Fibroblast of lung (primary cell): Measurements from ENCODE around the gene SYTL4. TPM values are rescaled to one million over a fixed set of nuclear protein-coding genes. Genes with fewer than 3 reads are reported as not detected.
"Not testable (repeated sequence)": the region's sequence is repeated elsewhere in the genome, so short reads cannot be mapped to it uniquely, and the experiment has no call there.

ENCODE experiments used
- DNase-seq, 2 donors: peaks; one replicate each; pipeline versions ENCODE4 v3.0.0 to v3.0.0-alpha.2; 2010; ENCODE audit warnings: low read depth in 2 of 2
- H2AFZ ChIP-seq: 2 replicates; pipeline ENCODE4 v1.5.1; 2012; ENCODE audit warnings: low read length, control low read depth, inconsistent platforms
- H3K27ac ChIP-seq: 2 replicates; pipeline ENCODE4 v1.5.1; 2011; ENCODE audit warnings: low read length, control low read depth; ENCODE audit not compliant: insufficient read depth
- H3K27me3 ChIP-seq: 2 replicates; pipeline ENCODE4 v1.5.1; 2011; ENCODE audit warnings: mild to moderate bottlenecking, low read length; ENCODE audit not compliant: control insufficient read depth, insufficient read depth
- H3K36me3 ChIP-seq: 2 replicates; pipeline ENCODE4 v1.5.1; 2011; ENCODE audit warnings: low read length; ENCODE audit not compliant: control insufficient read depth, insufficient read depth
- H3K4me1 ChIP-seq: 2 replicates; pipeline ENCODE4 v1.5.1; 2011; ENCODE audit warnings: low read length; ENCODE audit not compliant: control insufficient read depth, insufficient read depth; ENCODE audit errors: extremely low read depth
- H3K4me2 ChIP-seq: 2 replicates; pipeline ENCODE4 v1.5.1; 2011; ENCODE audit warnings: low read length, control low read depth; ENCODE audit not compliant: insufficient read depth; ENCODE audit errors: extremely low read depth
- H3K4me3 ChIP-seq, 4 experiments: fragments of 200-600 bp in 1 of 4; sonication (generic) in 1 of 4; replicated peaks in 1 of 4; 2 replicates each; pipeline ENCODE4 v1.5.1; 2011 to 2016; ENCODE audit warnings: low read length in 4 of 4, low read depth in 3 of 4, mild to moderate bottlenecking in 3 of 4, control low read depth in 2 of 4, inconsistent platforms in 1 of 4, mixed read lengths in 1 of 4; ENCODE audit not compliant: insufficient read depth in 1 of 4; ENCODE audit errors: control extremely low read depth in 1 of 4
- H3K79me2 ChIP-seq: 2 replicates; pipeline ENCODE4 v1.5.1; 2012; ENCODE audit warnings: mild to moderate bottlenecking, low read length, inconsistent platforms; ENCODE audit not compliant: control insufficient read depth, insufficient read depth
- H3K9ac ChIP-seq: 2 replicates; pipeline ENCODE4 v1.5.1; 2011; ENCODE audit warnings: mild to moderate bottlenecking, low read length, control low read depth; ENCODE audit not compliant: insufficient read depth
- H3K9me3 ChIP-seq: 2 replicates; pipeline ENCODE4 v1.5.1; 2012; ENCODE audit warnings: low read depth, low read length; ENCODE audit not compliant: control insufficient read depth, insufficient read depth
- H4K20me1 ChIP-seq: 2 replicates; pipeline ENCODE4 v1.5.1; 2011; ENCODE audit warnings: low read length; ENCODE audit not compliant: control insufficient read depth, insufficient read depth; ENCODE audit errors: extremely low read depth
- EZH2 ChIP-seq: IDR thresholded peaks from 2 replicates; pipeline ENCODE4 v1.5.1; 2012; ENCODE audit warnings: low read length, control low read depth, mild to moderate bottlenecking; ENCODE audit errors: missing control alignments
- polyA plus RNA-seq, 2 donors: library from polyadenylated mRNA; depleted of rRNA in 1 of 2; stranded (reverse) in 1 of 2; unstranded in 1 of 2; fragments of >200 nt; gene quantifications; 2 replicates each; pipeline ENCODE4 v1.2.1, GENCODE V29; 2011 to 2012; ENCODE audit warnings: missing spikeins in 1 of 2
- total RNA-seq: library from RNA; depleted of rRNA; stranded (reverse); fragments of >200 nt; gene quantifications from 2 replicates; pipeline ENCODE4 v1.2.1, GENCODE V29; 2014
- TF ChIP-seq, protein P1 (sequence below), 2 donors: IDR thresholded peaks in 1 of 2; conservative IDR thresholded peaks in 1 of 2; 1 replicate in 1 of 2; 2 replicates in 1 of 2; pipeline ENCODE4 v1.5.1; 2011 to 2012; ENCODE audit warnings: low read length in 2 of 2, control low read depth in 1 of 2, inconsistent platforms in 1 of 2, low read depth in 1 of 2, mild to moderate bottlenecking in 1 of 2

SYTL4 gene
- total and polyA plus RNA-seq, 2 donors (not counting 1 experiment from before 2014, with no cell fraction given): 2.9 to 8.8 TPM

DNA sequence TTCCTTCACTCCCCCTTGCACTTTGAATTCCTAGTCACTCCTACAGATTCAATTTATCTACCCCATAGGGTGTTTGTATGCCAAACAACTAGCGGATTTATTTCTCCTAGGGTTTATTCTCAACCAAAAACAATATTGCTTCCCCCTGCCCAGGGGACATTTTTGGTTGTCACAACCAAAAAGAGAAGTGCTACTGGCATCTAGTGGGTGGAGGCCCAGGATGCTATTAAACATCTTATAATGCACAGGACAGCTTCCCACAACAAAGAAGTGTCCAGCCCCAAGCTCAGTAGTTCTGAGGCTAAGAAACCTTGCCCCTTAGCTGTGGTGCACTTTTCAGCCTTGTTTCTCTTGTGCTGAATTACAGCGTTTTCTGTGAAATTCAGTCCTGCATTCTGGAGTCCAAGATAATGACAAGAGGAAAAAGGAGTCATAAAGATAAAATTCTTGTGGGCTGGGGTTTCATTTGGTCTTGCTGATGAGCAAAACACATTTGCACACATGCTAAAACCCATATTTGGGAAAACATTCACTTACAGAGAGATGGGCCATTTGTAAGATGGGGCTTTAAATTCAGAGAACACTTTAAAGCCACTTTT, 11.2 kb upstream of the SYTL4 start:
- Histone ChIP-seq H3K4me3 (no peak overlapping the region), H3K27ac (no peak overlapping the region), H3K4me2 (no peak overlapping the region), H4K20me1 (no peaks in the 10 kb centered on the region), H3K27me3 (no peaks in the 10 kb centered on the region), H3K9me3 (no peaks in the 10 kb centered on the region), H3K36me3 (no peaks in the 10 kb centered on the region), H3K9ac (no peak overlapping the region), H2AFZ (no peak overlapping the region), H3K79me2 (no peaks in the 10 kb centered on the region), H3K4me1 (no peaks in the 10 kb centered on the region)
- no peak for TF ChIP-seq EZH2
- TF ChIP-seq, protein P1, sequence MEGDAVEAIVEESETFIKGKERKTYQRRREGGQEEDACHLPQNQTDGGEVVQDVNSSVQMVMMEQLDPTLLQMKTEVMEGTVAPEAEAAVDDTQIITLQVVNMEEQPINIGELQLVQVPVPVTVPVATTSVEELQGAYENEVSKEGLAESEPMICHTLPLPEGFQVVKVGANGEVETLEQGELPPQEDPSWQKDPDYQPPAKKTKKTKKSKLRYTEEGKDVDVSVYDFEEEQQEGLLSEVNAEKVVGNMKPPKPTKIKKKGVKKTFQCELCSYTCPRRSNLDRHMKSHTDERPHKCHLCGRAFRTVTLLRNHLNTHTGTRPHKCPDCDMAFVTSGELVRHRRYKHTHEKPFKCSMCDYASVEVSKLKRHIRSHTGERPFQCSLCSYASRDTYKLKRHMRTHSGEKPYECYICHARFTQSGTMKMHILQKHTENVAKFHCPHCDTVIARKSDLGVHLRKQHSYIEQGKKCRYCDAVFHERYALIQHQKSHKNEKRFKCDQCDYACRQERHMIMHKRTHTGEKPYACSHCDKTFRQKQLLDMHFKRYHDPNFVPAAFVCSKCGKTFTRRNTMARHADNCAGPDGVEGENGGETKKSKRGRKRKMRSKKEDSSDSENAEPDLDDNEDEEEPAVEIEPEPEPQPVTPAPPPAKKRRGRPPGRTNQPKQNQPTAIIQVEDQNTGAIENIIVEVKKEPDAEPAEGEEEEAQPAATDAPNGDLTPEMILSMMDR (conservative IDR thresholded peaks at IDR 0.05 in 1 of 2, IDR thresholded peaks at IDR 0.05 in 1 of 2; ENCODE audit: low read depth in 1 of 2, low read length in 2 of 2): no peak
- DNase-seq: peak in 1 of 2 donors; percentile 48

DNA sequence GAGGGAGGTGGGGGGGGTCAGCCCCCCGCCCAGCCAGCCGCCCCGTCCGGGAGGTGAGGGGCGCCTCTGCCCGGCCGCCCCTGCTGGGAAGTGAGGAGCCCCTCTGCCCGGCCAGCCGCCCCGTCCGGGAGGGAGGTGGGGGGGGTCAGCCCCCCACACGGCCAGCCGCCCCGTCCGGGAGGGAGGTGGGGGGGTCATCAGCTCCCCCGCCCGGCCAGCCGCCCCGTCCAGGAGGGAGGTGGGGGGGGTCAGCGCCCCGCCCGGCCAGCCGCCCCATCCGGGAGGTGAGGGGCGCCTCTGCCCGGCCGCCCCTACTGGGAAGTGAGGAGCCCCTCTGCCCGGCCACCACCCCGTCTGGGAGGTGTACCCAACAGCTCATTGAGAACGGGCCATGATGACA, 7.9 kb downstream of the SYTL4 start:
- H3K4me2 ChIP-seq, DNase-seq, H2AFZ ChIP-seq, H4K20me1 ChIP-seq, H3K36me3 ChIP-seq, H3K27me3 ChIP-seq, H3K79me2 ChIP-seq, H3K4me3 ChIP-seq, H3K4me1 ChIP-seq, H3K27ac ChIP-seq, H3K9ac ChIP-seq, H3K9me3 ChIP-seq: not testable (repeated sequence)

DNA sequence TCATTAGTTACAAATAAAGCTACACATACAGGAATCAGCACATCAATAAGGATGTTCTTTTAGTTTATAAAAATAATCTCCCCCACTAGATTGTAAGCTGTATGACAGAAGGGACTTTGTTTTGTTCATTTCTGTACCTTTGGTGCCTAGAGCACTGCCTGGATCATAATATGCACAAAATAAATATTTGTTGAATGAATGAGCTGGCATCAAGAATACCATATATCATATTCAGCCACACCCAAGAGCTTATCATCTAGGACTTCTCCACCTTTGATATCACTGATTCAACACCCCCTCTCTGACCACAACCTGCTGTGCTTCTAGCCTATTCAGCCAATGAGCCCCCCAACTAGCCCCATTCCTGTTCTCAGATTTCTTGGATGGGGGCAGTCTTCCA, 10.6 kb downstream of the SYTL4 start:
- H2AFZ ChIP-seq: no peak overlapping the region

More for the DNA sequence above, 10.6 kb downstream of the SYTL4 start:
- no peaks in the 10 kb centered on the region for H3K4me1 ChIP-seq
- DNase-seq: no peak
- no peak overlapping the region for H3K27ac ChIP-seq
- H3K9ac ChIP-seq: no peak overlapping the region
- H3K4me2 ChIP-seq: no peak overlapping the region
- H3K27me3 ChIP-seq: no peaks in the 10 kb centered on the region
- H3K36me3 ChIP-seq: no peaks in the 10 kb centered on the region
- no peaks in the 10 kb centered on the region for H3K9me3 ChIP-seq
- H3K4me3 ChIP-seq: no peak overlapping the region
- no peaks in the 10 kb centered on the region for H3K79me2 ChIP-seq
- H4K20me1 ChIP-seq: no peaks in the 10 kb centered on the region
- TF ChIP-seq EZH2: no peak
- TF ChIP-seq, protein P1 (conservative IDR thresholded peaks at IDR 0.05 in 1 of 2, IDR thresholded peaks at IDR 0.05 in 1 of 2; ENCODE audit: low read depth in 1 of 2, low read length in 2 of 2): no peak
